Measurements from ENCODE around the gene PKD1L1.
"Not testable (repeated sequence)": the region's sequence is repeated elsewhere in the genome, so short reads cannot be mapped to it uniquely, and the experiment has no call there.

Gene PKD1L1

DNA sequence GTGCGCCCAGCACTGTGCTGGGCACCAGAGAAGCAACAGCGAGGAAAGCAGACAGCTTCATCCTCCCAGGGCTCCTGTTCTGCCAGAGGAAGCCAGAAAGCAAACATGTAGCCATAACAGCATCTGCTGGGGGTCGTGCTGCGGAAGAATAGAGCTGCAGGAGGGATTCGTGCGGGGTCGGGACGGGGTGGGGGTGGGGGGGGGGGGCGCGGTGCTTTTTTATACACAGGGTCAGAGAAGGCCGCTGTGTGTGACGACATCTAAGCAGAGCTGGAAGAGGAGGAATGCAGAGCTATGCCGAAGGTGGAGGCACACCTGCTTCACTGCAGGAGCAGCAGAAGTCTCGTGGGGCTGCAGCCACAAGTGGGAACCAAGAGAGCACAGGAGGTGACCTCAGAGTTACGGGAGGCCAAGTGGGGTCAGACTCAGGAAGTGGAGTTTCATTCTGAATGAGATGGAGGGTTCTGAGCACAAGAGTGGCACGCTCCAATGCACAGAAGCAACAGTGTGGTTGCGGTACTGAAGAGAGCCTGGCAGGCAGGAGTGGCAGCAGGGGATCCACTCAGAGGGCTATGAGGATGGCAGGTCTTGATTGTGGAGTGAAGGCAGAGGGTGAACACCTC, 11.1 kb downstream of the PKD1L1 start:
- DNase-seq: no peak

GRCh38 chr7:47936323-47936722, 11.9 kb downstream of the PKD1L1 start:
- DNase-seq: no peak

- no peak for DNase-seq
Observed at GRCh38 chr7:47935336-47935735, 12.9 kb downstream of the PKD1L1 start.

DNA sequence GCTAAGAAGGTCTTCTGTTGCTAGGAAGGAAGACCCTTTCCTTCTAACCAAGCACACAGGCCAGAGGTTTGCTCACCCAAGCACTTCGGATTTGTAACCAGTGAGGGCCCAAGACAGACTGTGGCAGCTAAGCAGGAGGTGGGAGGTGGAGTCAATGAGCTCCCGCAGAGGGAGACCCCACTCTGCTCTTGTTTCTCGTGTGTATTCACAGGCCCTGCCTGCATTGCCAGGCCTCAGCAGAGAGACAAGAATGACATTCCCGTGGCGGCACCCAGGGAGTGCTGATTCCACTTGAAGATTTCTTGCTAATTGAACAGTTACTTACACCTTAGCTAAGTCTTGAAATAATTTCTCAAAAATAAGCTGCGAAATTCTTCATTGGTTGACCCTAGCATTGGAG, 13.4 kb downstream of the PKD1L1 start:
- DNase-seq: no peak

DNA sequence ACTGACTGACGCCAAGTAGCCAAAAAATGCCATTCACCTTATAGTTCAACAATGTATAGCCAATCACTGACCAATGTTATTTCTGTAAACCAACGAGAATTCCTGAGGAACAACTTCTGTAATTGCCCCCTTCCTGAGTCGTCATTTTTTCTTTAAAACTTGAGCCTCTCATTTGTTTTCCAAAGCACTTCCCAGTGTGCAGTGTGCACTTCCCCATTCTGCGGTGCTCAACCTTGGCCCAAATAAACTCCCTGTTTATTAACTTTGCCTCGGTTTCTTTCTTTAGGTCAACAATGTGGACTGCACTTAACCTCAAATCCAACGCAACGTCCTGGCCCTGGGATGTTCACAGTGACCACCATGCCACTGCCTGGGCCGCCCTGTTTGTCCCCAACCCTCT, 15.1 kb downstream of the PKD1L1 start:
- no peak for DNase-seq

DNA sequence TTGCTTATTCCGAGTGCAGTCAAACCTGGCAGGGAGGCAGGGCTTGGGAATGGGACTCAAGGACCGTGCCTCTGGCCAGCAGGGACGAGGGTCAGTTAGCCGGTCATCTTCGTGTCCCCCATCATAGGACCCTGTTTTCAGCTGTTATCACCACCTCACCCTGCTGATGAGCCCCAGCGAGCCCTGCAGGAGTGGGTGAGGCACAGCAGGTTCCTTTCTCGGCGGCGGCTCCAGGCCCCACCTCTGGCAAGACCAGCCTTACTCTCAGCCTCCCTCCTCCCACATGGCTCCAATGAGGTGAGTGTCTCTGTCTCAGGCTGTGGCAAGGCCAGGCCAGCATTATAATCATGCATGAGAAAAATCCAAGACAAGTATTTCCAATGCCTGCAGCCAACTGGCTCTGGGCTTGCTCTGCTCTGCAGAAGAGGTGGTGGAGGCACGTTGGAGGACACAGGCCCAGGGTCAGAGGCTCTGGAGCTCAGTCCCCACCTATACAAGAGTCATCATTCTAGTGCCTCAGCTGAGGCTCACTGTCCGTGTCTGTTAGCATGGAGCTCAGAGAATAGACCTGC, 15.7 kb downstream of the PKD1L1 start:
- DNase-seq: no peak

DNA sequence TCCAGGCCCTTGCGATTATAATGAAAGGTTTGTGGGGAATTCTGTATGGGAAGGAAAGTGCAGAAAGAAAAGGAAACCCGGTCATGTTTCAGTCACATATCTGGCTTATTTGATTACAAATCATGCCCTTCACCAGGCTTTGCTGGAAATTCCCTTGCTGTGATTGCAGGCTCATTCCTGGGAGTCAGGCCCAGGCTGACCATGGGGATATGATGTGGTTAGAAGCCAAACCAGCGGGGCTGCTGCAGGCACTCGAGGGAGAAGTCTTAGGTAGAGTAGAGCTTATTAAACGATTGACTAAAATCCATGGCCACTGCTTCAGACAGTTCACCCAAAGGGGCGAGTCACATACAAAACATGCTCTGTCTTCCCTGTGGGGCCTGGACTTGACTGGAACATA, 16.2 kb downstream of the PKD1L1 start:
- no peak for DNase-seq

GRCh38 chr7:47931005-47932004, 17.0 kb downstream of the PKD1L1 start:
- DNase-seq: no peak

- no peak for DNase-seq
Observed at GRCh38 chr7:47924266-47924665, 24.0 kb downstream of the PKD1L1 start.

- not testable (repeated sequence) for DNase-seq
Observed at GRCh38 chr7:47923081-47923875, 25.0 kb downstream of the PKD1L1 start.

DNA sequence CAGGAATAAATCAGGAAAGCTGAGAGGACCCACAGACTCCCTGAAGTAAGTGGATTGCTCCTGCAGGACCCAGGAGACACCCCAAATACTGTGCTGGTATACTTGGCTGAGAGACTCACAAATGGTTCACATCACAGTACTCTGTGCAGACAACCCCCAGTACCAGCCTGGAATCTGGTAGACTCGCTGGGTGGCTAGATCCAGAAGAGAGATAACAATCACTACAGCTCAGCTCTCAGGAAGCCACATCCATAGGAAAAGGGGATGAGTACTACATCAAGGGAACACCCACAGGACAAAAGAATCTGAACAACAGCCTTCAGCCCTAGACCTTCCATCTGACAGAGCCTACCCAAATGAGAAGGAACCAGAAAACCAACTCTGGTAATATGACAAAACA, 31.8 kb downstream of the PKD1L1 start:
- DNase-seq: not testable (repeated sequence)

- no peak for DNase-seq
Observed at GRCh38 chr7:47915616-47915976, 32.7 kb downstream of the PKD1L1 start.

DNA sequence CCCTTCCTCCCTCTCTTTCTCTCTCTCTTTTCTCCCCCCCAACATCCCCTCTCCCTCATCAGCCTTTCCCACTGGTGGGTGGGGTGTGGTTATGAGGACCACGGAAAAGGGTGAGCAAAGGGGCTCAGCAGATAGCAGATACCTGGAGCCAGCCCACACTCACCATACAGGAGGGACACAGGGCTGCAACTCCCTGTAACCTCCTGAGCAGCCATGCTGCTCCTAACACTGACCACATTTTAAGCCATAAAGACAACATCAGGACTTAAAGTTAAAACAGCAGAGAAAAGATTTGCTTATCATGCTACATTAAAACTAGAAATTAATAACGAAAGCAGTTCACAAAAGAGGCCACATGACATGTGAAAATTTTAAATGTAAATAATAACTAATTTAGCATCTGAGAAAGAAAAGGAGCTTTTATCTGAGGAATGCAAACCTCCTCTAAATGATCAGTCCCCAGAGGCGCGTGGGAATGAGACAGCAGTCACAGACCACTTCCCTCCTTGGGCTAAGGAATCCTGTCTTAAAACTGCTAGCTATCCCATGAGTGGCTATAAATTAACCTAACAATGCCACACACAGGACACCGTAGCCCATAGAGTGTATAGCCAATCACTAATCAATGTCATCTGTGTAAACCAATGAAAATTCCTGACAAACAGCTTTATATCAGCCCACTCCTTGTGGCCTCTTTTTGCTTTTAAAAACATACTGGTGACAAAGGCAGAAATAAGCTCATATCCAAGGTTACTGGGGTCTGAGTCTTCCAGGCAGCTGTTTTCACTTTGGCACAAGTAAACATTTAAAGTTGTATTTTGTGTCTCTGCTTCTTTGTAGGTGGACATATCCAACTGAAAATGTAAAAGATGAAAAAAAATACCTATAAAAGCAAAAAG, 33.3 kb downstream of the PKD1L1 start:
- no peak for DNase-seq

- DNase-seq: no peak
Observed at GRCh38 chr7:47912332-47912731, 35.9 kb downstream of the PKD1L1 start.

- DNase-seq: no peak
Observed at GRCh38 chr7:47908720-47909119, 39.5 kb downstream of the PKD1L1 start.

DNA sequence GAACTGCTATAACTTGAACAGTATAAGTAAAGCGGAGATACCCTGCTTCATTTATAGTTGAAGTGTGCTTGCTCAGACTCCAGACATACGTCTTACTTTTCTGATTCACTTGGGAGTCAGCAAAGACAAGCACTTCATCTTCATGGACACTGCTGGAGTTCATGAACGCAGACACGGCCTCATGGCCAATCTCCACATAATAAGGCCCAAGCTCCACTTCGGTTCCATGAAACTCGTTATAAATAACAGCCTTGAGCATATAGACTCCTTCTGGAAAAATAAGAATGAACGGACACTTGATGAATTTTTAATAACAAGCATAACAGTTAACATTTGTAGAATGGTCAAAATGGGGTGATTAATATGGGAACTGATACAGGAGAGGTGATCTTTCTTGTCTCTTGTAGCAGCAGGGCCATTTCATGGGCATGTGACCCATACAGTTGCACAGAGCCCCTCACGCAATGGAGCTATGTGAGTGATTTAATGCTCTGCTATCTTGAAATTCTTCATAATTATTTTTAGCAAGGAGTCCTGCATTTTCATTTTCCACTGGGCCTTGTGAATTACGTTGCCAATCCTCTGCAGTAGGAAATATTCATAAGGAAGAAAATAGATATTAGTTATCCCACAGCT, 40.2 kb downstream of the PKD1L1 start:
- DNase-seq: no peak

DNA sequence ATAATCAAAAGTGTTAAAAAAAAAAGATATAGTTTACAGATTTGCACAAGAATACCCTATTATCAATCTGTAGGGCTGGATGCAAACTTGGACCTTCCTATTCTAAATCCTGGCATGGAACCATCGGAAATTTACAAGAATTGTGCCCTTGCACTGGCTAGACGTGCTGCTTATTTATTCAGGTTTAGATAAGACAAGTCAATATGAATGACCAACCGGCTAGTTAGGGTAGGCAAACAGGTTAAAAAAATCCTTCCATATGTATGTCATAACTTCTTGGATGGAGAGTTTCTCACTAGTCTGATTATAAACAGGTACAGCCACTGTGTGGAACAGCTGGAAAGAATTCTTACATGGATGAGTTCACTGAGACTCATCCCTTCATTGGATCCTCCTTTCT, 41.4 kb downstream of the PKD1L1 start:
- DNase-seq: no peak

GRCh38 chr7:47905076-47905920, 43.0 kb downstream of the PKD1L1 start:
- DNase-seq: no peak

DNA sequence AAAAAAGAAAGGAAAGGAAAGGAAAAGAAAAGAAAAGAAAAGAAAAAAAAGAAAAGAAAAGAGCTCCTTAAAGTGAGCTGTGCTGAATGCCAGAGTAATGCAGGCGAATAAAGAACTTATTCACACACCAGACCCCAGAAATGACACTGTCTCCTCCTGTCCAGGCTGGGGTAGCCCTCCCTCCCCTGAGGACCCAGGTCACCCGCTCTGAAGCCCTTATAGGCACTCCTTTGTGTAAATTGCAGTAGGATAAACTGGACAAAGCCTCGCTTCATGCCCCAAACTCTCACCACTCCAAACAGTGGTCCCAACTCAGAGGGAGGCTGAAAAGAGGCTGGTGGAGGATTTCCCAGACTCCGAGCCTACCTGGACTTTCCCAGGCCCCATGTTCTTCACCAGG, 46.3 kb downstream of the PKD1L1 start:
- no peak for DNase-seq

DNA sequence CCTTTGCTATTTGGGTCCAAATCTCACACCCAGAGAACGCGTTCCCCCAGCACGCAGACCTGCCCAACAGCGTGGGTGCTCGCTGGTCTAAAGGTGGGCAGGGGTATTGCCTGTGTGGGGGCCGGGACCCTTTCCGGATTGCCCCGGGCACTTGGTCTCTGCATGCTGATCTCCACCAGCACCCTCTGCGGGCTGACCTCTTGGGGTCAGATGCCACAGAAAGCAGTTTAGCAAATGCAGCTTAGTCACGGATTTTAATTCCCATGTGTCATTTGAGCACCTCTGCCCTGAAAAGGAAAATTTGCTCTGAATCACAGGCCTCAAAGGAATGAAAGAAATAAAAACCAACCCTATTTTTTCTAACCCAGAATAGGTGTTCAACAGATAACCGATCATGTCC, 46.7 kb downstream of the PKD1L1 start:
- no peak for DNase-seq

GRCh38 chr7:47897831-47898230, 50.4 kb downstream of the PKD1L1 start:
- DNase-seq: no peak
